GM18511 (cell line): Measurements from ENCODE around the gene PIN1.

Experiments
- ATAC-seq: cut with Tn5 transposase; IDR thresholded peaks from one replicate; pipeline ENCODE4 v1.9.1; 2021; ENCODE audit warnings: mild to moderate bottlenecking, moderate library complexity; ENCODE audit not compliant: unreplicated experiment

PIN1 gene

GRCh38 chr19:9883231-9883758, 48.2 kb downstream of the PIN1 start:
- no peak for ATAC-seq

- ATAC-seq = no peak
These were observed 48.6 kb downstream of the PIN1 start for GRCh38 chr19:9883764-9884163.

- ATAC-seq = no peak
These were observed 50.0 kb downstream of the PIN1 start for GRCh38 chr19:9885077-9885552.

GRCh38 chr19:9891609-9892373, 56.7 kb downstream of the PIN1 start:
- no peak for ATAC-seq
